Suppressor macrophage (primary cell): ENCODE measurements around the gene ZNF8.
"Not testable (repeated sequence)": the region's sequence is repeated elsewhere in the genome, so short reads cannot be mapped to it uniquely, and the experiment has no call there.

ENCODE experiments used
- DNase-seq, 4 experiments: peaks; one replicate each; pipeline ENCODE4 v3.0.0-alpha.2; 2020 to 2022

The ZNF8 gene

GRCh38 chr19:58300620-58301019 is 21.9 kb downstream of the ZNF8 start:
- no peak for DNase-seq

DNA sequence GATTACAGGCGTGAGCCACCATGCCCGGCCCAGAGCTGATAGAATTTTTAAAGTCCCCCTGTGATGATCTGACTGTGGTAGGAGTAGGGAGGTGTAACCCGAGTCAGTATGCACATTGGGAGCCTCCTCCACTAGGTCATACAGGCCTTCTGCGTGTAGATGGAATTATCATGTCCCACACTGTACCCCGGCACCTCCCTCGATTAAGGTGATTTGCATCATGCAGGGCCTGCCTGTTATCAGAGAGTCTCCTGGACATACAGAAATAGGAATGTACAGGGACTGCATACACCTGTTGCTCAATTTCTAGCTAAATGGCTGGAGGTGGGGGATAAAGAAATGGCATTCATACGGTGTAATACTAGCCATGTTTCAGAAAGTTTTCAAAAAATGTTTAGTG is 25.5 kb downstream of the ZNF8 start:
- DNase-seq, result no peak

DNA sequence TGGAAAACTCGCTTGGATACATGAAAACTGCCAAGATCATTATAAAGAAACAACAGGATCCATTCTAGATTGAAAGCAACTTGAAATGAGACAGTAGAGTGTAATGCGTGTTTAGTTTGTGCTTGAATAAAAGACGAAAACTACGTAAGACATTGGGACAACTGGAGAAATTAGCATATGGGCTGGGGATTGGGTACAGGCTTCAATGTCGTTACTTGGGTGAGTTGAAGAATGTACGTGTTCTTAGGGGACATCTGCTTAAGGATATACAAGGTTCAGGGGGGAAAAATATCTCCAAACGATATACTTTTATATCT is 26.0 kb downstream of the ZNF8 start:
- DNase-seq, result no peak

DNA sequence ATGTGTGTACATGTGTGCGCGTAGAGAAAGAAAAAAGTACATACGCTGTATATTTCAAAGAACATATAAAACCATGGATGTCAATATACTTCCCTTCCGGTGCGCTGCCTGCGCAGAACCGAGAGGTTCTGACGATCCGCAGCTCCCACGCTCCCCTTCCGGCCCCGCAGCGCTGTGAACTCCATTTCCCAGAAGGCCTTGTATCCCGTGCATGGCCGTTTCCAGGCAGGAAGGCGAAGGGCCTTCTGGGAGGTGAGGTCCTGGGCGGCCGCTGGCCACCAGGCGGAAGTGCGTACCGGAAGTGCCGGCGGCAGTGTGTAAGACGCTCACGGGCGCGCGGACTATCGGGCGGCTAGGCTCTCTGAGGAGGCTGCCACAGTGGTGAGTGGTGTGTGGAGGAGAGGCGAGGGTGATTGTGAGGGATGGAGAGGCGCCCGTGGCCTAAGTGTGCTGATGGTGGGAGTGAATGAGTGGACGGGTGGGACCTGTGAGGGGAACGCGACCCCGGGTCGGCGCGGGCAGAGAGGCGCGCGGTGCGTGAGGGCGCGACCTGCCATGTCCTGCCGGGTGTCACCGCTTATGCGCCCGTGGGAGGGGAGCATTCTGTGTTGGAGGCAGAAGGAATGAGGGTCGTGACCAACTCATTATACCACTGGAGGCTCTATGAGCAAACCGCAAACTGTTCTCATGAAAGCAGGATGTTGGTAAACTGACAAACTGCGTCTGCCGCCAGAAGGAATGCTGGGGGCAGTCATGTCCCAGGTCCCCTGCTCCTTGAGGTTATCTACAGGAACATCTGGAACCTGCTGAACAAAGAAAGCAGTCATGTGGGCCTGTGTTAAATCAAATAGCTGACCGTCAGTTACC is 26.5 kb downstream of the ZNF8 start, which contains the start of gene ERVK3-1:
Gene ERVK3-1 (plus strand): TSS at position 313 of the 867 bp plus-strand sequence. CDS start 6,792 bp downstream, outside the sequence.
- peak; percentile 99 to 100 (median 99) for DNase-seq

DNA sequence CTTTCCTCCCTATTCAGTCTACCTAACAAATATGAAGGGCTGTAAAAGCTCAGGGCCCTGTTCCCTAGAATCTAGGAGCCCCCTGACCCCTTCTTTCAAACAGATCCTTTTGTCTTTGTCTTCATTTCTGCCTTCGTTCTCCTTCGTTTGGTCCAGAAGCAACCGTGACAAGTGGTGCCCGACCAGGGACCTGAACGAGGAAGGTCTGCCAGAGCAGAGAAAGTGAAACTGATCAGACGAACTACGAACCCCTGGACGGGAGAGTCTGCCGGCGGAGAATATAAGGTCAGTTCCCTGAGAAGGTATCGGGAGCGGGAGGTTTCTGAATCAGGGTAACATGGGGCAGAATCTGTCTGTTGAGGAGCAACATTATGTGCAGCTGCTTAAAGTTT is 27.2 kb downstream of the ZNF8 start:
- peak in 2 of 4 experiments; percentile 4 to 20 for DNase-seq

DNA sequence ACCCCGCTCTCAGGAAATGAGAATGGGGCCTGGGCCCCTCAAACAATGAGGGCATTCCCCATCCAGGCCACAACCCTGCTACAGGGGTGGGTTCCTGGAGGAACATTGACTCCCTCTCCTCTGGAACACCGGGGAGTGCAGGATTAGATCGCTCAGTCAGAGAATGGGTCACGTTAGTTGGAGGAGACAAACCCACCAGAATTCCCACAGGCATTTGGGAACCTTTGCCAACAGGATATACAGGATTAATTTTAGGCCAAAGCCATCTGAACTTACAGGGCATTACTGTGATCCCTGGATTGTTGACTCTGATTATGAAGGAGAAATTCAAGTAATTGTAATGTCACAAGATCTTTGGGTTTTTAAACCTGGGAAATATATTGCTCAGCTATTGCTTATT is 29.0 kb downstream of the ZNF8 start:
- no peak for DNase-seq

DNA sequence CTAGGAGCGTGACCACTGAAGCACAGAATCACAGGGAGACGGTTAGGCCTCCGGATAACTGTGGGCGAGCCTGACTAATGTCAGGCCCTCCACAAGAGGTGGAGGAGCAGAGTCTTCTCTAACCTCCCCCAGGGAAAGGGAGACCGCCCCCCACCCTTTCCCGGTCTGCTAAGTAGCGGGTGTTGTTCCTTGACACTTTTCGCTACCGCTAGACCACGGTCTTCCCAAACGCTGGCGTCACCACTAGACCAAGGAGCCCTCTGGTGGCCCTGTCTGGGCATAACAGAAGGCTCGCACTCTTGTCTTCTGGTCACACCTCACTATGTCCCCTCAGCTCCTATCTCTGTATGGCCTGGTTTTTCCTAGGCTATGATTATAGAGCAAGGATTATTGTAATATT is 31.9 kb downstream of the ZNF8 start:
- DNase-seq, result not testable (repeated sequence)

DNA sequence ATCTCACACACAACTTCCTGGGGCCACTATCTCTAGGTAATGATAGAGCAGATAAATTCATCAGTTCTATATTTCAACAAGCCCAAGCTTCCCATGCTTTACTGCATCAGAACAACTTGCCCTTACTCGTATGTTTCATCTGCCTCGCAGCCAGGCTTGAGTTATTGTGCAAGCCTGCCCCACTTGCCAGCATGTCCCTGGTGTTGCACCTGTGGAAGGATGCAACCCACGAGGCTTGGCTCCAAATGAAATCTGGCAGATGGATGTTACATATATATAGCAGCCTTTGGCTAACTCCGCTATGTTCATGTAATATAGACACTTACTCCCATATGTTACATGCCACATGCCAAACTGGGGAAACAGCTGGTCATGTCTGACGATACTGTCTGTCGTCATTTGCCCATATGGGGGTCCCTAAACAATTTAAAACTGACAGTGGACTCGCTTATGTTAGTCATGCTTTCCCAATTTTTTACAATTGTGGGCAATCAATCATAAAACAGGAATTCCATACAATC is 32.6 kb downstream of the ZNF8 start:
- DNase-seq, result no peak

DNA sequence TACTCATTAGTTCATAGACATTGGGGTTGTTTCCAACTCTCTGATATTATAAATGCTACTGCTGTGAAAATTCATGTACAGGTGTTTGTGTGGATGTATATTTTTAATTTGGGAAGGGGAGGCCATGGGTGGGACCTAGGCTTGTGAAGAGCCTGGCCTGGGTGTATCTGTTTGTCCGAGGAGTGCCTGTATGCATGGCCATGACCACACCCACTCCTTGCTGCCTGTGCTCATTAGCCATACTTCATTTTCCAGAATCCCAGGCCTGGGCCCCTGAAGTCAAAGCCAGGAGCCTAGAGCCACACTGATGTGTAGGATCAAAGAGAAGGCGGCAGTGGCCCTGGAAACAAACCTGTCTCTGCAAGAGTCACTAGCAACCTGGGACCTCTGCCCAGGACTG is 36.8 kb downstream of the ZNF8 start:
- DNase-seq, result no peak

- peak; percentile 30 to 56 (median 40) for DNase-seq
These were observed 38.8 kb downstream of the ZNF8 start for GRCh38 chr19:58317476-58318072.

- no peak for DNase-seq
These were observed 39.5 kb downstream of the ZNF8 start for GRCh38 chr19:58318297-58318696.

- DNase-seq, result no peak
These were observed 40.5 kb downstream of the ZNF8 start for GRCh38 chr19:58319241-58319640.

- DNase-seq, result no peak
These were observed 46.7 kb downstream of the ZNF8 start for GRCh38 chr19:58325311-58326022.

- no peak for DNase-seq
These were observed 47.8 kb downstream of the ZNF8 start for GRCh38 chr19:58326501-58326913.

GRCh38 chr19:58326914-58327726 is 48.4 kb downstream of the ZNF8 start, which contains the start of gene ZSCAN22:
Gene ZSCAN22 (plus strand): TSS chr19:58326994. CDS start chr19:58334803, 7,809 bp downstream.
- peak; percentile 96 to 98 (median 98) for DNase-seq

- peak; percentile 29 to 49 (median 36) for DNase-seq
These were observed 50.2 kb downstream of the ZNF8 start for GRCh38 chr19:58328999-58329398.

DNA sequence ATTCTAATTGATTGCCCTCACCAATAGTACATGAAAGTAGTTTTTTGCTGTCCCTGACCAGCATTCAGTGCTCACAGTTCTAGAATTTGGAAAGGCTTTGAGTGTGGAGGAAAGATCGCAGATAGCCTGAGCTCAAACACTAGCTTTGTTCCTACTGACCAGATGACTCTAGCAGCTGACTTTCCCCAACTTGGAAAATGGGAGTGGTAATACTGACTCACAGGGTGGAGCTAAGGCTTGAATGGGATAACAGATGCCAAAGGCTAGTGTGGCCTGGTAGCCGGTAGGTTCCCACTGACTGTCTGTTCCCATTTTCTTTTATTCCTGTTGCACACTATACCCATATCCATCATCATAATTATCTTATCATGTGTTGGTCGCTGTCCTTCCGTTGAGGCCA is 51.7 kb downstream of the ZNF8 start:
- peak in 2 of 4 experiments; percentile 13 to 14 for DNase-seq

GRCh38 chr19:58332697-58333096 is 53.9 kb downstream of the ZNF8 start:
- peak; percentile 15 to 63 (median 42) for DNase-seq

- no peak for DNase-seq
These were observed 56.0 kb downstream of the ZNF8 start for GRCh38 chr19:58334691-58335249.

- no peak for DNase-seq
These were observed 56.9 kb downstream of the ZNF8 start for GRCh38 chr19:58335630-58336029.

DNA sequence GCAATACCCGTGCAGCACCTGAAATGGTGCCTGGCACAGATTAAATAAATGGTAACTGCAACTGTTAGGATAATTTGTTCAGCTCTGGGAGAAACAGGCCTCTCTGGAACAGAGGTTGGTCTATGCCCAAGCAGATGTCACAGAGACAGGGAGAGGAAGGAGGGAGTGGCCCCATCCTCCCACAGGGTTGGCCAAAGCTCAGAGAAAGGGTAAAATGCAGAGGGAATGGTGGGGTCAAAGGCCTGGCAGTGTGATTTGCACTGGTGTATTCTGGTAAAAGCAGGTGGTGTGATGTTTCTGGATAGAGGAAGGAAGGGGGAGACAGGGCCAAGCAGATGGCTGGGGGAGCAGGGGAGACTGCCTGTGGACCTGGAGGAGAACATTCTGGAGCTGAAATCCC is 57.5 kb downstream of the ZNF8 start:
- no peak for DNase-seq

DNA sequence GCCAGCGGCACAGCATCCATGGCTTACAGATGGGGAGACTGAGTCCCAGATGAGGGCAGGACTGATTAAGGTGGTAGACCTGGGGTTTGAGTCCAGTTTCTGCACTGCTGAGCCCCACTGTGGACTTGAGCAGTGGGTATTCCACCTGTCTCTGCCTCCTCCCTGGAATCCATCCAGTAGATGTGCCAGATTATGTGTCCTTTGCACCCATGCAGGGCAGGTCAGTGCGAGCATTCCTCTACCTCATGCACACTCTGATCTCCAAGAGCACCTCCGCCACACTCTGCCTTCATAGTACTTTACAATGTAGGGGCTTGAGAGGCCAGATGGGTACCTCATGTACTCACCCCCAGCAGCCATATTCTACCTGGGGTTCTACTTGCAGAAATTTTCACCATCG is 58.1 kb downstream of the ZNF8 start:
- no peak for DNase-seq
